AG04449 (cell line): ENCODE results near the gene DOK4.

Source experiments
- CTCF ChIA-PET: fragments of 350-600 bp; formaldehyde crosslinking; extraction: SDS; loops from one replicate; lab custom pipeline; 2021; ENCODE audit warnings: antibody characterized with exemption; lab: Yijun Ruan, JAX
- POLR2A ChIA-PET: fragments of 400-600, 350-600 bp; formaldehyde crosslinking; extraction: SDS; loops from one replicate; lab custom pipeline; 2020; ENCODE audit warnings: antibody characterized with exemption, inconsistent platforms; lab: Yijun Ruan, JAX
- DNase-seq: peaks from one replicate; pipeline ENCODE4 v3.0.0-alpha.2; 2010; ENCODE audit warnings: low read depth, low spot score
- H3K4me3 ChIP-seq: 2 replicates; pipeline ENCODE4 v1.5.1; 2011; ENCODE audit warnings: low read depth, mild to moderate bottlenecking, control low read depth, low read length
- CTCF ChIP-seq: IDR thresholded peaks from one replicate; pipeline ENCODE4 v1.5.1; 2011; ENCODE audit warnings: mild to moderate bottlenecking, moderate library complexity, low read length, control low read depth, inconsistent platforms; ENCODE audit not compliant: insufficient read depth; ENCODE audit errors: missing control alignments

Gene DOK4

GRCh38 chr16:57529391-57530103 lies 43.3 kb upstream of the DOK4 start:
- POLR2A ChIA-PET, result interaction anchor here (0.7 kb wide), 1 partner anchor 16 kb away, joined by 3 read pairs; no protein-coding TSS in a partner anchor
- H3K4me3 ChIP-seq, result no peak overlapping the region
- TF ChIP-seq CTCF, result no peak
- CTCF ChIA-PET, result interaction anchor here (0.6 to 3.8 kb wide), 3 partner anchors 10 to 119 kb away, joined by 3 to 48 read pairs (median 16); no protein-coding TSS in a partner anchor
- no peak for DNase-seq

- DNase-seq, result no peak
- POLR2A ChIA-PET, result no interaction called here
- H3K4me3 ChIP-seq, result no peak overlapping the region
- TF ChIP-seq CTCF, result no peak
- CTCF ChIA-PET, result interaction anchor here (1.6 to 3.3 kb wide), 3 partner anchors 9 to 15 kb away, joined by 3 to 22 read pairs (median 16); no protein-coding TSS in a partner anchor
These were observed 42.5 kb upstream of the DOK4 start for GRCh38 chr16:57528499-57529390.

GRCh38 chr16:57527610-57528360 lies 41.5 kb upstream of the DOK4 start:
- ChIA-PET CTCF (interaction anchor here (1.6 to 19.1 kb wide), 4 partner anchors 8 to 107 kb away, joined by 3 to 368 read pairs (median 19); no protein-coding TSS in a partner anchor), POLR2A (no interaction called here)
- no peak for TF ChIP-seq CTCF
- H3K4me3 ChIP-seq, result no peak overlapping the region
- DNase-seq, result no peak

- no peak for DNase-seq
- no peak overlapping the region for H3K4me3 ChIP-seq
- ChIA-PET CTCF (interaction anchor here (1.4 to 19.1 kb wide), 4 partner anchors 10 to 106 kb away, joined by 3 to 368 read pairs (median 14); partner anchors contain the start of gene POLR2C), POLR2A (no interaction called here)
- TF ChIP-seq CTCF, result no peak
These were observed 40.7 kb upstream of the DOK4 start for GRCh38 chr16:57527027-57527426.

GRCh38 chr16:57526498-57526897 lies 40.2 kb upstream of the DOK4 start:
- TF ChIP-seq CTCF, result no peak
- POLR2A ChIA-PET, result no interaction called here
- H3K4me3 ChIP-seq, result no peak overlapping the region
- no peak for DNase-seq
- CTCF ChIA-PET, result interaction anchor here (1.4 to 19.1 kb wide), 4 partner anchors 9 to 106 kb away, joined by 7 to 368 read pairs (median 15); partner anchors contain the start of gene POLR2C
